ENCODE results near the gene RELN.

- TF ChIP-seq TAF1 (IDR thresholded peaks at IDR 0.05; ENCODE audit: borderline replicate concordance, insufficient read depth, low read length) (no peak), REST (IDR thresholded peaks at IDR 0.05; ENCODE audit: insufficient read depth in 1 of 2, low read depth in 2 of 2, low read length in 2 of 2) (no peak), POLR2AphosphoS5 (IDR thresholded peaks at IDR 0.05; ENCODE audit: low read depth, low read length) (no peak), SIN3A (IDR thresholded peaks at IDR 0.05; ENCODE audit: borderline replicate concordance, insufficient read depth, low read length) (no peak)
These were observed 362.7 kb downstream of the RELN start for GRCh38 chr7:103626776-103627175.

Data from PFSK-1 (cell line).